ENCODE results near the gene LRTM2.

DNA sequence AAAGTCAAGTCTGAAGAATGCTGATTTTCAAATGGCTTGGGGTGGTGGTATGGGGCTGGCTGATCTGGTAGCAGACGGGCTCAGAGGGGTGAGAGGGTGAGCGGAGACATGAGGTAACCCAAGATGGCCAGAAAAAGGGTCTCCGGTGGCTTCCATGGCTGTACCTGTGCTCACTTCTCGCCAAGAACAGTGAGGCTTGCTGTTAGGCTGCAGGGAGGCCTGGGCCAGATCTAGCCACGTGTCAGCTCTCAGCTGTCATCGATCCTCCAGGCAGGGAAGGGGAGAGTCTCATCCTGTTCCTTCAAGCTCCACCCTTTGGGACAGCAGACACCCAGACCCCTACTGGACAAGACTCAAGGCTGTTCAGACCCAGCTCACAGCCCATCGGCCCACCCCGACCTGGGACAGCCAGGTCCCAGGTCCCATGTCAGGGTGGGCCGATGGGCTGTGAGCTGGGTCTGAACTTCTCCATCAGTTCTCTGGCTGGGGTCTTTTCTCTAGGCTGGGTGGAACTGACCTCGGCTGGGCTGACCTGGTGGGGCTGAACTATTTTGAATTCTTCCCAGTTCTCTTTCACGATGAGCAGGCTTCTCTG is 9.0 kb downstream of the LRTM2 start:
- TF ChIP-seq, protein P1, sequence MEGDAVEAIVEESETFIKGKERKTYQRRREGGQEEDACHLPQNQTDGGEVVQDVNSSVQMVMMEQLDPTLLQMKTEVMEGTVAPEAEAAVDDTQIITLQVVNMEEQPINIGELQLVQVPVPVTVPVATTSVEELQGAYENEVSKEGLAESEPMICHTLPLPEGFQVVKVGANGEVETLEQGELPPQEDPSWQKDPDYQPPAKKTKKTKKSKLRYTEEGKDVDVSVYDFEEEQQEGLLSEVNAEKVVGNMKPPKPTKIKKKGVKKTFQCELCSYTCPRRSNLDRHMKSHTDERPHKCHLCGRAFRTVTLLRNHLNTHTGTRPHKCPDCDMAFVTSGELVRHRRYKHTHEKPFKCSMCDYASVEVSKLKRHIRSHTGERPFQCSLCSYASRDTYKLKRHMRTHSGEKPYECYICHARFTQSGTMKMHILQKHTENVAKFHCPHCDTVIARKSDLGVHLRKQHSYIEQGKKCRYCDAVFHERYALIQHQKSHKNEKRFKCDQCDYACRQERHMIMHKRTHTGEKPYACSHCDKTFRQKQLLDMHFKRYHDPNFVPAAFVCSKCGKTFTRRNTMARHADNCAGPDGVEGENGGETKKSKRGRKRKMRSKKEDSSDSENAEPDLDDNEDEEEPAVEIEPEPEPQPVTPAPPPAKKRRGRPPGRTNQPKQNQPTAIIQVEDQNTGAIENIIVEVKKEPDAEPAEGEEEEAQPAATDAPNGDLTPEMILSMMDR (IDR thresholded peaks at IDR 0.05): no peak
- no peak for TF ChIP-seq POLR2AphosphoS5 (IDR thresholded peaks at IDR 0.05)

Data from sigmoid colon (tissue), 4 donors.